Mesenchymal stem cell (in vitro differentiated cells and primary cell): Measurements from ENCODE around the gene MAGT1. TPM values are rescaled to one million over a fixed set of nuclear protein-coding genes. Genes with fewer than 3 reads are reported as not detected.

Experiments used
- DNase-seq: peaks from one replicate; pipeline ENCODE4 v3.0.0-alpha.2; 2013
- H2AFZ ChIP-seq: one replicate; pipeline ENCODE4 v1.6.1; 2013; ENCODE audit warnings: low read depth, mild to moderate bottlenecking, control low read depth, inconsistent platforms, low read length, moderate library complexity
- H2AK5ac ChIP-seq: 2 replicates; pipeline ENCODE4 v1.6.1; 2013; ENCODE audit warnings: low read length, moderate library complexity, mild to moderate bottlenecking, inconsistent platforms; ENCODE audit not compliant: severe bottlenecking
- H2BK120ac ChIP-seq: one replicate; pipeline ENCODE4 v1.6.1; 2013; ENCODE audit warnings: low read depth, mild to moderate bottlenecking, inconsistent platforms, low read length, moderate library complexity
- H2BK12ac ChIP-seq, 2 experiments: one replicate each; pipeline ENCODE4 v1.6.1; 2013; ENCODE audit warnings: inconsistent platforms in 2 of 2, low read length in 2 of 2, mild to moderate bottlenecking in 2 of 2, moderate library complexity in 2 of 2, control low read depth in 1 of 2
- H2BK15ac ChIP-seq: one replicate; pipeline ENCODE4 v1.6.1; 2013; ENCODE audit warnings: mild to moderate bottlenecking, low read depth, inconsistent platforms; ENCODE audit not compliant: poor library complexity, severe bottlenecking
- H2BK5ac ChIP-seq: 2 replicates; pipeline ENCODE4 v1.6.1; 2013; ENCODE audit warnings: low read depth, mild to moderate bottlenecking, low read length, control low read depth, inconsistent platforms; ENCODE audit not compliant: poor library complexity, severe bottlenecking
- H3K14ac ChIP-seq, 2 experiments: one replicate each; pipeline ENCODE4 v1.6.1; 2013; ENCODE audit warnings: inconsistent platforms in 2 of 2, low read length in 2 of 2, control low read depth in 1 of 2, mild to moderate bottlenecking in 1 of 2, moderate library complexity in 1 of 2
- H3K18ac ChIP-seq, 2 experiments: one replicate each; pipeline ENCODE4 v1.6.1; 2013; ENCODE audit warnings: inconsistent platforms in 2 of 2, low read length in 2 of 2, control low read depth in 1 of 2, low read depth in 1 of 2, mild to moderate bottlenecking in 1 of 2
- H3K23ac ChIP-seq, 2 experiments: one replicate each; pipeline ENCODE4 v1.6.1; 2013; ENCODE audit warnings: inconsistent platforms in 2 of 2, low read length in 2 of 2, mild to moderate bottlenecking in 2 of 2, moderate library complexity in 2 of 2, control low read depth in 1 of 2
- H3K27ac ChIP-seq: 2 replicates; pipeline ENCODE4 v1.5.1; 2013; ENCODE audit warnings: mild to moderate bottlenecking, moderate library complexity, low read length, control low read depth, inconsistent platforms; ENCODE audit not compliant: poor library complexity, severe bottlenecking
- H3K27me3 ChIP-seq, 2 experiments: 2 replicates each; pipeline versions ENCODE4 v1.6.1 to v1.7.0; 2013; ENCODE audit warnings: low read length in 2 of 2, mild to moderate bottlenecking in 2 of 2, moderate library complexity in 2 of 2, control low read depth in 1 of 2, inconsistent platforms in 1 of 2; ENCODE audit not compliant: control insufficient read depth in 1 of 2, insufficient read depth in 1 of 2
- H3K36me3 ChIP-seq, 2 experiments: 2 replicates each; pipeline versions ENCODE4 v1.6.1 to v1.7.0; 2013; ENCODE audit warnings: low read length in 2 of 2, control low read depth in 1 of 2, inconsistent platforms in 1 of 2, low read depth in 1 of 2, mild to moderate bottlenecking in 1 of 2; ENCODE audit not compliant: insufficient read depth in 2 of 2, control insufficient read depth in 1 of 2
- H3K4ac ChIP-seq, 2 experiments: one replicate each; pipeline ENCODE4 v1.6.1; 2013; ENCODE audit warnings: inconsistent platforms in 2 of 2, low read length in 2 of 2, mild to moderate bottlenecking in 2 of 2, moderate library complexity in 2 of 2, control low read depth in 1 of 2, low read depth in 1 of 2
- H3K4me1 ChIP-seq: 2 replicates; pipeline ENCODE4 v1.6.1; 2013; ENCODE audit warnings: low read depth, low read length, control low read depth; ENCODE audit not compliant: control insufficient read depth, insufficient read depth
- H3K4me2 ChIP-seq: 2 replicates; pipeline ENCODE4 v1.6.1; 2013; ENCODE audit warnings: low read length, mild to moderate bottlenecking, inconsistent platforms; ENCODE audit not compliant: poor library complexity, severe bottlenecking
- H3K4me3 ChIP-seq, 2 experiments: 2 replicates each; pipeline versions ENCODE4 v1.5.1 to v1.7.0; 2013; ENCODE audit warnings: low read length in 2 of 2, mild to moderate bottlenecking in 2 of 2, control low read depth in 1 of 2, low read depth in 1 of 2; ENCODE audit not compliant: insufficient read depth in 1 of 2
- H3K79me1 ChIP-seq: replicated peaks from 2 replicates; pipeline ENCODE4 v1.6.1; 2013; ENCODE audit warnings: mild to moderate bottlenecking, control low read depth, low read length, inconsistent platforms; ENCODE audit not compliant: poor library complexity, severe bottlenecking
- H3K9ac ChIP-seq: 2 replicates; pipeline ENCODE4 v1.7.0; 2013; ENCODE audit warnings: mild to moderate bottlenecking, low read length, moderate library complexity
- H3K9me3 ChIP-seq: 2 replicates; pipeline ENCODE4 v1.7.0; 2013; ENCODE audit warnings: mild to moderate bottlenecking, low read length; ENCODE audit not compliant: control insufficient read depth
- H4K8ac ChIP-seq: one replicate; pipeline ENCODE4 v1.6.1; 2013; ENCODE audit warnings: inconsistent platforms, mild to moderate bottlenecking, low read length, moderate library complexity
- H4K91ac ChIP-seq: one replicate; pipeline ENCODE4 v1.6.1; 2013; ENCODE audit warnings: mild to moderate bottlenecking, low read length, inconsistent platforms
- WGBS: methylation state at CpG from one replicate; pipeline ENCODE4 v1.1.7; 2013; ENCODE audit warnings: mixed read lengths; 5-methylcytosine and 5-hydroxymethylcytosine counted together
- small RNA-seq: library from polyadenylated mRNA; stranded (forward); fragments of <200 nt; extraction: miRNeasy Mini kit (QIAGEN cat#:217004); gene quantifications from one replicate; pipeline ENCODE3, GENCODE V24; 2013; ENCODE audit warnings: low read depth

The MAGT1 gene

GRCh38 chrX:77776659-77777058 is 118.6 kb downstream of the MAGT1 start:
- 100% methylated on average over 1 of the region's 2 CpGs for WGBS
- H3K23ac ChIP-seq = no peak overlapping the region

More at GRCh38 chrX:77776659-77777058, 118.6 kb downstream of the MAGT1 start:
- Histone ChIP-seq H2BK15ac (no peak overlapping the region), H3K4me1 (no peaks in the 10 kb centered on the region), H4K8ac (no peak overlapping the region), H3K27ac (no peak overlapping the region), H3K79me1 (no peaks in the 10 kb centered on the region), H3K4me3 (no peak overlapping the region), H2BK5ac (no peak overlapping the region), H3K14ac (no peak overlapping the region), H4K91ac (no peak overlapping the region), H3K9ac (no peak overlapping the region), H2BK120ac (no peak overlapping the region), H2AK5ac (no peak overlapping the region), H3K36me3 (no peaks in the 10 kb centered on the region), H2BK12ac (no peak overlapping the region), H3K9me3 (no peaks in the 10 kb centered on the region), H2AFZ (no peak overlapping the region), H3K4ac (no peak overlapping the region), H3K27me3 (no peaks in the 10 kb centered on the region), H3K4me2 (no peak overlapping the region), H3K18ac (no peak overlapping the region)
- DNase-seq = no peak

Small RNA genes within 50 kb of the gene (small RNA-seq; reads per million reads assigned to genes)
- gene RN7SL460P (not detected), gene RNU6-854P (not detected)
